Activated naive CD4-positive, alpha-beta T cell treated with anti-CD3 and anti-CD28 coated beads, Interleukin-2, amount 10 ng/mL, durations not matched to agents 5 hours and 36 hours (primary cell): ENCODE data around the gene DZIP1. TPM values are rescaled to one million over a fixed set of nuclear protein-coding genes. Genes with fewer than 3 reads are reported as not detected.

Experiments
- total RNA-seq, 2 experiments: library from RNA; stranded (reverse); gene quantifications; one replicate each; pipeline ENCODE4 v1.2.3, GENCODE V29; 2021

The DZIP1 gene
- total RNA-seq, result under 1 TPM in 1 of 2 experiments, not detected in 1; 0.14 TPM

GRCh38 chr13:95644601-95645052, at the start of gene DZIP1:
TSS of gene DZIP1 (minus strand) at chr13:95644706. CDS start at chr13:95642029, 2,677 bp downstream.

GRCh38 chr13:95676762-95677563, 32.5 kb upstream of the DZIP1 start, which contains the start of gene DNAJC3:
TSS of gene DNAJC3 (plus strand) at chr13:95677139. CDS start at chr13:95677256, 117 bp downstream.

GRCh38 chr13:95552539-95553441, 91.7 kb downstream of the DZIP1 start, which contains the start of gene CLDN10:
TSS of gene CLDN10 (plus strand) at chr13:95552720. CDS start at chr13:95552754, 34 bp downstream.

Other genes with a start within 250 kb of the DZIP1 start
- gene CLDN10, start 92.0 kb downstream of the DZIP1 start, total RNA-seq, result not detected
- 10 to 100 TPM; 24.0 to 25.0 TPM for gene DNAJC3, start 32.4 kb upstream of the DZIP1 start, total RNA-seq